Measurements from ENCODE around the gene ZFP36L1. TPM values are rescaled to one million over a fixed set of nuclear protein-coding genes. Genes with fewer than 3 reads are reported as not detected.

The ZFP36L1 gene, protein sequence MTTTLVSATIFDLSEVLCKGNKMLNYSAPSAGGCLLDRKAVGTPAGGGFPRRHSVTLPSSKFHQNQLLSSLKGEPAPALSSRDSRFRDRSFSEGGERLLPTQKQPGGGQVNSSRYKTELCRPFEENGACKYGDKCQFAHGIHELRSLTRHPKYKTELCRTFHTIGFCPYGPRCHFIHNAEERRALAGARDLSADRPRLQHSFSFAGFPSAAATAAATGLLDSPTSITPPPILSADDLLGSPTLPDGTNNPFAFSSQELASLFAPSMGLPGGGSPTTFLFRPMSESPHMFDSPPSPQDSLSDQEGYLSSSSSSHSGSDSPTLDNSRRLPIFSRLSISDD
- total RNA-seq = 100 to 1,000 TPM; 268 to 511 (median 385) TPM

GRCh38 chr14:68792979-68793733 is at the start of gene ZFP36L1:
Gene ZFP36L1 (minus strand): TSS chr14:68793067. CDS start chr14:68792938, 129 bp downstream.
- 0 to 1% methylated on average over 49 to 50 of the region's 51 CpGs for WGBS, 2 donors
- Histone ChIP-seq H3K4me1 (peaks cover 11 to 39% (median 27%) of the 10 kb centered on the region in 4 donors), H3K27ac (peak within 1 kb of the TSS; percentile 95 to 100 (median 99)), H3K4me3 (peak within 1 kb of the TSS; percentile 72 to 86 (median 76)), H3K9me3 (no peaks in the 10 kb centered on the region), H3K36me3 (peaks cover 12 to 34% (median 17%) of the 10 kb centered on the region in 4 donors), H3K27me3 (no peaks in the 10 kb centered on the region)
- DNase-seq (peak; percentile 92 to 95), ATAC-seq (ENCODE audit: low FRiP score in 2 of 2) (peak; percentile 76 to 84)
- TF ChIP-seq, protein P1, sequence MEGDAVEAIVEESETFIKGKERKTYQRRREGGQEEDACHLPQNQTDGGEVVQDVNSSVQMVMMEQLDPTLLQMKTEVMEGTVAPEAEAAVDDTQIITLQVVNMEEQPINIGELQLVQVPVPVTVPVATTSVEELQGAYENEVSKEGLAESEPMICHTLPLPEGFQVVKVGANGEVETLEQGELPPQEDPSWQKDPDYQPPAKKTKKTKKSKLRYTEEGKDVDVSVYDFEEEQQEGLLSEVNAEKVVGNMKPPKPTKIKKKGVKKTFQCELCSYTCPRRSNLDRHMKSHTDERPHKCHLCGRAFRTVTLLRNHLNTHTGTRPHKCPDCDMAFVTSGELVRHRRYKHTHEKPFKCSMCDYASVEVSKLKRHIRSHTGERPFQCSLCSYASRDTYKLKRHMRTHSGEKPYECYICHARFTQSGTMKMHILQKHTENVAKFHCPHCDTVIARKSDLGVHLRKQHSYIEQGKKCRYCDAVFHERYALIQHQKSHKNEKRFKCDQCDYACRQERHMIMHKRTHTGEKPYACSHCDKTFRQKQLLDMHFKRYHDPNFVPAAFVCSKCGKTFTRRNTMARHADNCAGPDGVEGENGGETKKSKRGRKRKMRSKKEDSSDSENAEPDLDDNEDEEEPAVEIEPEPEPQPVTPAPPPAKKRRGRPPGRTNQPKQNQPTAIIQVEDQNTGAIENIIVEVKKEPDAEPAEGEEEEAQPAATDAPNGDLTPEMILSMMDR (IDR thresholded peaks at IDR 0.05) = no peak
- peak in 2 of 4 donors; percentile 35 to 70 for TF ChIP-seq EP300 (IDR thresholded peaks at IDR 0.05)
- peak in 3 of 4 donors; percentile 99 to 100 (median 99) for TF ChIP-seq POLR2A (IDR thresholded peaks at IDR 0.05)
- TF ChIP-seq POLR2AphosphoS5 (IDR thresholded peaks at IDR 0.05) = peak; percentile 99 to 100

- WGBS, 2 donors = 60 to 81% methylated on average over 5 of the region's 5 CpGs
- Histone ChIP-seq H3K4me1 (peaks cover 3 to 8% (median 8%) of the 10 kb centered on the region in 4 donors), H3K27ac (no peak overlapping the region), H3K4me3 (no peak overlapping the region), H3K27me3 (no peaks in the 10 kb centered on the region), H3K9me3 (no peaks in the 10 kb centered on the region), H3K36me3 (no peaks in the 10 kb centered on the region)
- no peak for DNase-seq
- no peak for ATAC-seq (ENCODE audit: low FRiP score in 2 of 2)
- TF ChIP-seq POLR2A (IDR thresholded peaks at IDR 0.05) (no peak), EP300 (IDR thresholded peaks at IDR 0.05) (no peak), POLR2AphosphoS5 (IDR thresholded peaks at IDR 0.05) (no peak)
- TF ChIP-seq, protein P1 (IDR thresholded peaks at IDR 0.05) = no peak
Measured at GRCh38 chr14:68842298-68842697, 49.4 kb upstream of the ZFP36L1 start.

DNA sequence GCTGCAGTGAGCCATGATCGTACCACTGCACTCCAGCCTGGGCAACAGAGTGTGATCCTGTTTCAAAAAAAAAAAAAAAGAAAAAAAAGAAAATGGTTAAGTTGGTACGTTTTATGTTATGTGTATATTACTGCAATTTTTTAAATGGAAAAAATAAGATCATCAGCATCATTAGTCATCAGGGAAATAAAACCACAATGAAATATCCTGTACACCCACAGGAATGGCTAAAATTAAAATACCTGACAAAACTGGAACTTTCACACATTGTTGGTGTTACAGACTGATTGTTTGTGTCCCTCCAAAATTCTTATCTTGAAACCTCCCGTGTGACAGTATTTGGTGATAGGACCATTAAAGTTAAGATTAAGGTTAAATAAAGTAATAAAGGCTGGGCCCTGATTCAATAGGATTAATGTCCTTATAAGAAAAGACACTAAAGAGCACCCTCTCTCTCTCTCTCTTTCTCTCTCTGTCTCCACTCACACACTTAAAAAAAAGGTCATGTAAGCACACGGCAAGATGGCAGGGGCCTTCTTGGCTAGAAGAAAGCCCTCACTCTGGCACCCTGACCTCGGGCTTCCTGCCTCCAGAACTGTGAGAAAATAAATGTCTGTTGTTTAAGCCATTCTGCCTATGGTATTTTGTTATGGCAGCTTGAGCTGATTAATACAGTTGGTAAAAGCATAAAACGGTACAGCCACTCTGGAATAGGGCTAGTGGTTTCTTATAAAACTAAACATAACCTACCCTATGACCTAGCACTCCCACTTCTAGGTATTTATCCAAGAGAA is 48.3 kb upstream of the ZFP36L1 start:
- no peak for ATAC-seq (ENCODE audit: low FRiP score in 2 of 2)
- WGBS, 2 donors = 56 to 58% methylated on average over 6 of the region's 6 CpGs
- no peaks in the 10 kb centered on the region for H3K36me3 ChIP-seq
- TF ChIP-seq, protein P1 (IDR thresholded peaks at IDR 0.05) = no peak
- TF ChIP-seq POLR2A (IDR thresholded peaks at IDR 0.05) (no peak), EP300 (IDR thresholded peaks at IDR 0.05) (no peak), POLR2AphosphoS5 (IDR thresholded peaks at IDR 0.05) (no peak)
- H3K4me3 ChIP-seq = no peak overlapping the region
- H3K4me1 ChIP-seq = peaks cover 3 to 8% (median 8%) of the 10 kb centered on the region in 4 donors
- H3K27me3 ChIP-seq = no peaks in the 10 kb centered on the region
- H3K27ac ChIP-seq = no peak overlapping the region
- DNase-seq = no peak
- peaks cover 0 to 4% (median 2%) of the 10 kb centered on the region in 4 donors for H3K9me3 ChIP-seq

DNA sequence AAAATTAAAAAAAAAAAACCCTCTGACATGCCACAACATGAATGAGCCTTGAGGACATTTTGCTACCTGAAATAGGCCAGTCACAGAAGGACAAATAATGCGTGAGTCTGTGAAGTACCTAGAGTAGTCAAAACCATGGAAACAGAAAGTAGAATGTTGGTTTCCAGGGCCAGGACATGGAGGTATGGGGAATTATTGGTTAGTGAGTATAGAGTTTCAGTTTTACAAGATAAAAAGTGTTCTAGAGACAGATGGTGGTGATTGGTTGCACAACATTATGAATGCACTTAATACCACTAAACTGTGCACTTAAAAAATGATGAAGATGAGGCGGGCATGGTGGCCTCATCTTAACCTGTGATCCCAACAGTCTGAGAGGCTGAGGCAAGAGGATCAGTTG is 47.6 kb upstream of the ZFP36L1 start:
- peaks cover 3 to 8% (median 8%) of the 10 kb centered on the region in 4 donors for H3K4me1 ChIP-seq
- H3K9me3 ChIP-seq = peaks cover 0 to 5% (median 2%) of the 10 kb centered on the region in 4 donors
- 85 to 94% methylated on average over 2 of the region's 2 CpGs for WGBS, 2 donors
- no peak overlapping the region for H3K27ac ChIP-seq
- TF ChIP-seq, protein P1 (IDR thresholded peaks at IDR 0.05) = no peak
- TF ChIP-seq EP300 (IDR thresholded peaks at IDR 0.05) = no peak
- no peaks in the 10 kb centered on the region for H3K36me3 ChIP-seq
- DNase-seq = no peak
- no peaks in the 10 kb centered on the region for H3K27me3 ChIP-seq
- no peak for ATAC-seq (ENCODE audit: low FRiP score in 2 of 2)
- no peak overlapping the region for H3K4me3 ChIP-seq

Measured in upper lobe of left lung (tissue), 6 donors.